ENCODE data around the gene MLXIPL.
"Not testable (repeated sequence)": the region's sequence is repeated elsewhere in the genome, so short reads cannot be mapped to it uniquely, and the experiment has no call there.

Gene MLXIPL

GRCh38 chr7:73611017-73611555 lies 13.2 kb downstream of the MLXIPL start:
- H3K27ac ChIP-seq (ENCODE audit: low read depth, low read length, severe bottlenecking) = no peak overlapping the region
- no peaks in the 10 kb centered on the region for H3K36me3 ChIP-seq (ENCODE audit: control insufficient read depth, insufficient read depth, low read length)
- 89% methylated on average over 10 to 11 of the region's 11 CpGs for WGBS, 2 experiments (ENCODE audit: insufficient coverage in 2 of 2)
- no peaks in the 10 kb centered on the region for H3K9me3 ChIP-seq (ENCODE audit: control insufficient read depth, low read length)
- H3K4me1 ChIP-seq (ENCODE audit: control insufficient read depth, insufficient read depth, low read length, poor library complexity, severe bottlenecking) = no peaks in the 10 kb centered on the region
- no peak overlapping the region for H3K4me3 ChIP-seq (ENCODE audit: extremely low read depth, insufficient read depth, low read length, poor library complexity, severe bottlenecking)

- no peaks in the 10 kb centered on the region for H3K9me3 ChIP-seq (ENCODE audit: control insufficient read depth, low read length)
- WGBS, 2 experiments (ENCODE audit: insufficient coverage in 2 of 2) = 81 to 86% methylated on average over 4 of the region's 4 CpGs
- no peak overlapping the region for H3K4me3 ChIP-seq (ENCODE audit: extremely low read depth, insufficient read depth, low read length, poor library complexity, severe bottlenecking)
- no peak overlapping the region for H3K27ac ChIP-seq (ENCODE audit: low read depth, low read length, severe bottlenecking)
- no peaks in the 10 kb centered on the region for H3K36me3 ChIP-seq (ENCODE audit: control insufficient read depth, insufficient read depth, low read length)
- H3K4me1 ChIP-seq (ENCODE audit: control insufficient read depth, insufficient read depth, low read length, poor library complexity, severe bottlenecking) = no peaks in the 10 kb centered on the region
These were observed 14.2 kb downstream of the MLXIPL start for GRCh38 chr7:73610105-73610504.

- not testable (repeated sequence) for H3K9me3 ChIP-seq (ENCODE audit: control insufficient read depth, low read length); H3K4me1 ChIP-seq (ENCODE audit: control insufficient read depth, insufficient read depth, low read length, poor library complexity, severe bottlenecking); H3K27ac ChIP-seq (ENCODE audit: low read depth, low read length, severe bottlenecking); H3K4me3 ChIP-seq (ENCODE audit: extremely low read depth, insufficient read depth, low read length, poor library complexity, severe bottlenecking); H3K36me3 ChIP-seq (ENCODE audit: control insufficient read depth, insufficient read depth, low read length)
- WGBS, 2 experiments (ENCODE audit: insufficient coverage in 2 of 2) = 100% methylated on average over 1 of the region's 5 CpGs; no CpG with 5 or more reads in 1 of the 2 experiments
These were observed 16.7 kb downstream of the MLXIPL start for GRCh38 chr7:73607692-73607983.

- no peak overlapping the region for H3K4me3 ChIP-seq (ENCODE audit: extremely low read depth, insufficient read depth, low read length, poor library complexity, severe bottlenecking)
- H3K36me3 ChIP-seq (ENCODE audit: control insufficient read depth, insufficient read depth, low read length) = no peaks in the 10 kb centered on the region
- 9 to 24% methylated on average over 21 to 31 of the region's 36 CpGs for WGBS, 2 experiments (ENCODE audit: insufficient coverage in 2 of 2)
- H3K4me1 ChIP-seq (ENCODE audit: control insufficient read depth, insufficient read depth, low read length, poor library complexity, severe bottlenecking) = peaks cover 4% of the 10 kb centered on the region
- H3K27ac ChIP-seq (ENCODE audit: low read depth, low read length, severe bottlenecking) = no peak overlapping the region
- H3K9me3 ChIP-seq (ENCODE audit: control insufficient read depth, low read length) = no peaks in the 10 kb centered on the region
These were observed 17.3 kb downstream of the MLXIPL start for GRCh38 chr7:73606801-73607691.

- no peak overlapping the region for H3K4me3 ChIP-seq (ENCODE audit: extremely low read depth, insufficient read depth, low read length, poor library complexity, severe bottlenecking)
- H3K27ac ChIP-seq (ENCODE audit: low read depth, low read length, severe bottlenecking) = no peak overlapping the region
- 80 to 81% methylated on average over 15 to 23 of the region's 23 CpGs for WGBS, 2 experiments (ENCODE audit: insufficient coverage in 2 of 2)
- no peaks in the 10 kb centered on the region for H3K36me3 ChIP-seq (ENCODE audit: control insufficient read depth, insufficient read depth, low read length)
- H3K9me3 ChIP-seq (ENCODE audit: control insufficient read depth, low read length) = no peaks in the 10 kb centered on the region
- peaks cover 4% of the 10 kb centered on the region for H3K4me1 ChIP-seq (ENCODE audit: control insufficient read depth, insufficient read depth, low read length, poor library complexity, severe bottlenecking)
These were observed 18.6 kb downstream of the MLXIPL start for GRCh38 chr7:73605601-73606220.

GRCh38 chr7:73602721-73603651 lies 21.3 kb downstream of the MLXIPL start:
- no peaks in the 10 kb centered on the region for H3K36me3 ChIP-seq (ENCODE audit: control insufficient read depth, insufficient read depth, low read length)
- 92% methylated on average over 17 to 18 of the region's 22 CpGs for WGBS, 2 experiments (ENCODE audit: insufficient coverage in 2 of 2)
- H3K4me3 ChIP-seq (ENCODE audit: extremely low read depth, insufficient read depth, low read length, poor library complexity, severe bottlenecking) = no peak overlapping the region
- no peak overlapping the region for H3K27ac ChIP-seq (ENCODE audit: low read depth, low read length, severe bottlenecking)
- H3K4me1 ChIP-seq (ENCODE audit: control insufficient read depth, insufficient read depth, low read length, poor library complexity, severe bottlenecking) = peaks cover 4% of the 10 kb centered on the region
- no peaks in the 10 kb centered on the region for H3K9me3 ChIP-seq (ENCODE audit: control insufficient read depth, low read length)

GRCh38 chr7:73599916-73600315 lies 24.4 kb downstream of the MLXIPL start:
- no peaks in the 10 kb centered on the region for H3K9me3 ChIP-seq (ENCODE audit: control insufficient read depth, low read length)
- H3K4me3 ChIP-seq (ENCODE audit: extremely low read depth, insufficient read depth, low read length, poor library complexity, severe bottlenecking) = no peak overlapping the region
- H3K4me1 ChIP-seq (ENCODE audit: control insufficient read depth, insufficient read depth, low read length, poor library complexity, severe bottlenecking) = peaks cover 4% of the 10 kb centered on the region
- no peak overlapping the region for H3K27ac ChIP-seq (ENCODE audit: low read depth, low read length, severe bottlenecking)
- 85 to 93% methylated on average over 5 to 6 of the region's 7 CpGs for WGBS, 2 experiments (ENCODE audit: insufficient coverage in 2 of 2)
- H3K36me3 ChIP-seq (ENCODE audit: control insufficient read depth, insufficient read depth, low read length) = no peaks in the 10 kb centered on the region

- Histone ChIP-seq H3K4me3 (ENCODE audit: extremely low read depth, insufficient read depth, low read length, poor library complexity, severe bottlenecking) (no peak overlapping the region), H3K9me3 (ENCODE audit: control insufficient read depth, low read length) (no peaks in the 10 kb centered on the region), H3K4me1 (ENCODE audit: control insufficient read depth, insufficient read depth, low read length, poor library complexity, severe bottlenecking) (peaks cover 4% of the 10 kb centered on the region), H3K27ac (ENCODE audit: low read depth, low read length, severe bottlenecking) (no peak overlapping the region), H3K36me3 (ENCODE audit: control insufficient read depth, insufficient read depth, low read length) (no peaks in the 10 kb centered on the region)
- 85 to 91% methylated on average over 8 to 11 of the region's 13 CpGs for WGBS, 2 experiments (ENCODE audit: insufficient coverage in 2 of 2)
These were observed 25.0 kb downstream of the MLXIPL start for GRCh38 chr7:73599151-73599882.

- 79 to 92% methylated on average over 3 of the region's 5 CpGs for WGBS, 2 experiments (ENCODE audit: insufficient coverage in 2 of 2)
- H3K9me3 ChIP-seq (ENCODE audit: control insufficient read depth, low read length) = no peaks in the 10 kb centered on the region
- no peak overlapping the region for H3K27ac ChIP-seq (ENCODE audit: low read depth, low read length, severe bottlenecking)
- H3K4me1 ChIP-seq (ENCODE audit: control insufficient read depth, insufficient read depth, low read length, poor library complexity, severe bottlenecking) = peaks cover 4% of the 10 kb centered on the region
- H3K36me3 ChIP-seq (ENCODE audit: control insufficient read depth, insufficient read depth, low read length) = no peaks in the 10 kb centered on the region
- H3K4me3 ChIP-seq (ENCODE audit: extremely low read depth, insufficient read depth, low read length, poor library complexity, severe bottlenecking) = no peak overlapping the region
These were observed 26.1 kb downstream of the MLXIPL start for GRCh38 chr7:73597978-73598782.
